Fibroblast of mammary gland (primary cell): ENCODE results near the gene PACRG.

ENCODE experiments used
- DNase-seq: peaks from one replicate; pipeline ENCODE4 v3.0.0-alpha.2; 2010; ENCODE audit warnings: low read depth
- H3K4me3 ChIP-seq: 2 replicates; pipeline ENCODE4 v1.5.1; 2011; ENCODE audit warnings: low read depth, mild to moderate bottlenecking, low read length, moderate library complexity; ENCODE audit not compliant: control insufficient read depth
- CTCF ChIP-seq: conservative IDR thresholded peaks from 2 replicates; pipeline ENCODE4 v1.5.1; 2011; ENCODE audit warnings: low read depth, low read length, inconsistent platforms; ENCODE audit not compliant: control insufficient read depth, insufficient read depth

PACRG gene

GRCh38 chr6:163228041-163228440 lies 500.3 kb downstream of the PACRG start:
- no peak overlapping the region for H3K4me3 ChIP-seq
- no peak for DNase-seq
- no peak for TF ChIP-seq CTCF

- DNase-seq = no peak
- H3K4me3 ChIP-seq = no peak overlapping the region
- no peak for TF ChIP-seq CTCF
These were observed 501.3 kb downstream of the PACRG start for GRCh38 chr6:163229050-163229449.

GRCh38 chr6:163230901-163231300 lies 503.1 kb downstream of the PACRG start:
- DNase-seq = no peak
- TF ChIP-seq CTCF = no peak
- H3K4me3 ChIP-seq = no peak overlapping the region

GRCh38 chr6:163231356-163232014 lies 503.7 kb downstream of the PACRG start:
- DNase-seq = no peak

GRCh38 chr6:163232015-163232523 lies 504.3 kb downstream of the PACRG start:
- H3K4me3 ChIP-seq = no peak overlapping the region
- DNase-seq = no peak
- TF ChIP-seq CTCF = no peak

More at GRCh38 chr6:163231356-163232014, 503.7 kb downstream of the PACRG start:
- H3K4me3 ChIP-seq = no peak overlapping the region
- no peak for TF ChIP-seq CTCF

GRCh38 chr6:163232649-163233048 lies 504.9 kb downstream of the PACRG start:
- H3K4me3 ChIP-seq = no peak overlapping the region
- no peak for TF ChIP-seq CTCF
- DNase-seq = no peak
